GM19043 (cell line): ENCODE data around the gene ZNF346.

Experiments used
- ATAC-seq: cut with Tn5 transposase; IDR thresholded peaks from one replicate; pipeline ENCODE4 v1.9.1; 2021; ENCODE audit warnings: low read depth; ENCODE audit not compliant: unreplicated experiment

ZNF346 gene

DNA sequence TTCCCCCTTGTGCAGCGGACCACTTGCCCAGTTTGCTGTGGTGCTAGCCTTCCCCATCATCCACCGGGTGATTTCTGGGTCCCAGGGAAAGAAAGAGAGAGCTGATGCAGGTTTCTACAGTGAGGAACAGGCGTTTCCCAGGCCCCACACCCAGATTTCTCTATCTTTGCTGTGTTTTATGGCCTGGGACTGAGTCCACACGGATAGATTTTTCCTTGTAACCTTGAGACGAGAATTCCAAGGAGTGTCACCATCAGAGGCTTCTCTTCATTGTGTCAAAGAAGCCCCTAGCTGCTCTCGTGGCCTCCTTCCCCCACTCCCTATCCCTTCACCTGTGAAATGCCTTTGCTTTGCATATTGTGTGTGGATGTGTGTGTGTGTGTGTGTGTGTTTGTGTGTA, 43.0 kb downstream of the ZNF346 start:
- no peak for ATAC-seq

DNA sequence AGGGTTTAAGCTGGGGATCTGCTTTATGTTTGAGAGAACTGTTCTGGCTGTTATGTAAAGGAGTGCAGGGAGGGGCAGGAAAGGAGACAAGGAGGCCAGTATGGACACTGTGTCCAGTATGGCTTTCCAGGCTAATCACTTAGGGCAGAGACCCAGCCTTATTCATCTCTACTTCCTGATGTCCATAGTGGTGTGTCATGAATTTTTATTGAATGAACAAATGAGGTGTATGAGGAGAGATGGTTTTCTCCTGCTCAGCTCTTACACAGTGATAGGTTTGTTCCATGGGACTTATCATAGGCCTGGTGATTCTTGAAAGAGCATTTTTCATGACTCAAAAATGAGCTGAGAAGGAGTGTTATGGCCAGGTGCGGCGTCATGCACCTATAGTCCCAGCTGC, 43.7 kb downstream of the ZNF346 start:
- ATAC-seq, result no peak

DNA sequence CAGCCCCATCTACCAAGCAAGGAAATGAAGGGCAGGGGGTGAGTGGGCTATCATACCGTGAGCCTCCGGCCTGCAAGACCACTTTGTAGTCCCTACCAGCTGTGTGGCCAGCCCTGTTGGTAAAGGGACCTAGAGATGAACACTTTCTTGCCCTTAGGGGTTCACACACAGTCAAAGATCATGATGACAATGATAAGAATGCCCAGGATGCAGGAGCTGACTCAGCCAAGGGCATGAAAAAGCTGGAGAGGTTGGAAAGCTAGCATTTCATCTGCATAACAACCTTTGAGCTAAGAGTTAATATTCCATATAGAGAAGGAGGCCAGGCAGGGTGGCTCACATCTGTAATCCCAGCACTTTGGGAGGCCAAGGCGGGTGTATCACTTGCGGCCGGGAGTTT, 45.0 kb downstream of the ZNF346 start:
- no peak for ATAC-seq

DNA sequence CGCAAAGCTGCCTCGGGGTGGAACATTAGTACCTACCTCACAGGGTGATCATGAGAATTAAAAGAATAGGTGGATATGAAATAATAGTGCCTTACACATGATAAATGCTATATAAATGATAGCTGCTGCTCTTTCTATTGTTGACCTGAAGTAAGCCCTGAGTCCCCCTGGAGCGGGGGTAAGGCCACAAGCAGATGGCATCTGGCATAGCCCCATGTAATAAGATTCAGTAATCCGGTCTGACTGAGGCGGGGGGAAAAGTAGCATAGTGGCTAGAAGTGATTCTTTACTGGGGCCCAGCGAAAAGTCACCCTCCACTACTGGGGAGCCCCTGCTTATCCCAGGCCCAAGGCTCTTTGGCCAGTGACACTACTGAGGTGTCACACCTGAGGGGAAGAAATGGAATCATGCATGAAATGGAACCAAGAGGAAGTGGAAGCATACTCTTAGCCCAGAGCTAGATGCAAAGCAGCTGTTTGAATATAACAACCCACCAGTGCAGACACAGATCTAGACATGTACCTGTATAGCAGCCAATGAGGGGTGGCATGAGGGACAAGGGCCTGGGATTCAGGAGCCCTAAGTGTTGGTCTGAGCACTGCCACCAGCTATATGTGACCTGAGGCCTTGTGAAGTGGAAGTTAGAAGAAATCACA, 48.2 kb downstream of the ZNF346 start:
- ATAC-seq, result peak; percentile 54

DNA sequence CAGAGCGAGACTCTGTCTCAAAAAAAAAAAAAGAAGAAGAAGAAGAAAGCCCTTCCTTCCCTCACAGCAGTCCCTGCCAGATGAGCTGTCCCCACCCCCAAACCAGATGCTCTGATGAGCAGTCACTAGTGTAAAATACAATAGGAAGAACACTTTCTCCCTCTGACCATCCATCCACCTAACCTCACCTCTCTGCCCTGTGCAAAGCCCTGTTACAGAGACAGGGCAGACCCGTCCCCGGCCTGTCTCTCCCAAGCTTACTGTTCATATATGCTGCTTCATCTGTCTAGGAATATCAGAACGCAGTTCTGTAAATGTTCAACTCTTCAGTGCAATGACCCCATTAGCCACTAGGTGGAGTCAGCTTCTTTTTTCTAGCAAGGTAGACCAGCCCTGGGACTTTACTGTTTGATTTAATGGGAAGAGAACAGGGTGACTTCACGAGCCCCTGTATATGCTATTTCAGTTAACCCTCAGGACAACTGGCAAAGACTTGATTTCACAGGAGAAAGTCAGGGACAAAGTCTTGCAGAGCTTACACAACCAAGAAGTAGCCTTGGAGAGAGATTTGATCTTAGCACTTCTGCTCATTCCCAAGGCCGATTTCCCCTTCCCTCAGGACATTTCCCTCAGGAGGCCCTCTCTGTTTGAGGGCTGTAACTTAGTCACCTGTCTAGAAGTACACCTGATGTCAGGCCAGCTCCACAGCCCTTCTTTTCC, 49.3 kb downstream of the ZNF346 start:
- peak; percentile 51 for ATAC-seq

DNA sequence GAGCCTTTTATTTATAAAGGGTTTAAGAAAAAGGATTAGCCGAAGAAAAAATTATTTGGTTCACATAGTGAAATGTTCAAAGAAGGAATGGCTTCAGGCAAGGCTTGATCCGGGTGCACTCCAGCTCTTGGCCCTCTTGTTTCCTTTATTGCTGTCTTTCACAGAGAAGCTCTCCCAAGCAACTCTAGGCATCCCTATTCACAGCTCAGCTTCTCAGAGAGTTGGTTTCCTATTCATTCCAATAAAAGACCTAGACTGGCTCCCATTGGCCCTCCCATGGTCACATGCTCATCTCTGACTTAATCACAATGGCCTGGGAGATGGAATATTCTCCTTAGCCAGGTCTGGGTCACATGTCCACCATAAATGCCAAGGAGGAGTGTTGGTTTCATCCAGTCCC, 54.8 kb downstream of the ZNF346 start:
- ATAC-seq, result no peak

DNA sequence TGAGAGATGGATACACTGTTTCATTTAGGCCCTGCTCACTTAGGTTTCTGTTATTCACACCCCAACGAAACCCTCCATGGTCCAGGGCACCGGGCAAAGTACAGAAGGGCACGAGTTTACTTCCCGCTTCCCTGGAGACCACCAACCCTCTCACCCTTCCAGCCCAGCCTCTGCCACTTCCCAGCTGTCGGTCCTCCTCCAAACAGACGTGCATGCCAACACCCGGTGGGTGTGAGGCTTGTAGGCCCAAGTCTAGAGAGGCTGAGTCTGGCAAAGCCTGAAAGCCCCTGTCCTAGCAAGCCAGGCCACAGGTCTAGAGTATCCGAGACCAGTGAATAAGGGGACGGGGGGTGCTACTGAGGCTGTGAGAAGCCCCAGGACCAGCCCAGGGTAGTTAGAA, 57.1 kb downstream of the ZNF346 start:
- ATAC-seq, result no peak

DNA sequence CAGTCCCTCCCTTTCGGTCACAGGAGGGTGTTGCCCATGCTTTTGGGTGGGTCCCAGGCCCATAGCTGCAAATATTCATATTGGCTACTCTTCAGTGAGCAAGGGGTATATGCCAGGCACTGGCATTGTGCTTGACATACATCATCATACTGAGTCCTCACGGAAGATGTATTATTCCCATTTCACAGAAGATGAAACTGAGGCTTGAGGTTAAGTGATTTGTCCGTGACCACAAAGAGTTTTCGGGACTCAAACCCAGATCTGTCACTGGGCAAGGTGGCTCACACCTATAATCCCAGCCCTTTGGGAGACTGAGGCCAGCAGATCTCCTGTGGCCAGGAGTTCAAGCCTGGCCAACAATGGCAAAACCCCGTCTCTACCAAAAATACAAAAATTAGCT, 57.8 kb downstream of the ZNF346 start:
- no peak for ATAC-seq

DNA sequence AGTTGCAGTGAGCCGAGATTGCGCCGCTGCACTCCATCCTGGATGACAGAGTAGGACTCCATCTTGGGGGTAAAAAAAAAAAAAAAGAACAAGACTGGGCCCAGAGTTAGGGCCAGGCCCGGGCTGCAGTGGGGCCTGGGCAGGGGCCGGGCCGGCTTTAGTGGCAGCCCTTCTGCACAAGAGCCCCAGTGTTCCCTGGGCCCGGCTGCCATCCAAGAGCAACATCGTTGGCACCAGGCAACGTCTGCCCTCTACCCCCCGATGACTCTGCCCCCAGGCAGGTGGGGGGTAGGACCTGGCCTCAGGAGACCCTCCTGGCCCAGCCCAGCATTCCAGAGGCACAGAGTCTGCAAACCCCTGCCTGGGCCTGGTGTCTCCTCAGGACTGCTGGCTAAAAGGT, 59.4 kb downstream of the ZNF346 start:
- ATAC-seq, result no peak

DNA sequence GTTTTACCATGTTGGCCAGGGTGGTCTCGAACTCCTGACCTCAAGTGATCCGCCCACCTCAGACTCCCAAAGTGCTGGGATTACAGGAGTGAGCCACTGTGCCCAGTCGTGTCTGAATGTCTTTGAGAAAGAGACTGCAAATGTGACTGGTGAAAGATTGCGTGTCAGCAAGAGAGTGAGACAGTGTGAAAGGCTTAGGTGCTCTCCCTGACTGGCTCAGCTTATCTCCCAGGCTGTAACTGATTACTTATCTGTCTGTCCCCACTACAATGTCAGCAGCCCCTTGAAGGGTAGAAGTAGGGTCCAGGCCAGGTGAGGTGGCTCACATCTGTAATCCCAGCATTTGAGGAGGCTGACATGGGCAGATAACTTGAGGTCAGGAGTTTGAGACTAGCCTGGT, 60.9 kb downstream of the ZNF346 start:
- no peak for ATAC-seq

DNA sequence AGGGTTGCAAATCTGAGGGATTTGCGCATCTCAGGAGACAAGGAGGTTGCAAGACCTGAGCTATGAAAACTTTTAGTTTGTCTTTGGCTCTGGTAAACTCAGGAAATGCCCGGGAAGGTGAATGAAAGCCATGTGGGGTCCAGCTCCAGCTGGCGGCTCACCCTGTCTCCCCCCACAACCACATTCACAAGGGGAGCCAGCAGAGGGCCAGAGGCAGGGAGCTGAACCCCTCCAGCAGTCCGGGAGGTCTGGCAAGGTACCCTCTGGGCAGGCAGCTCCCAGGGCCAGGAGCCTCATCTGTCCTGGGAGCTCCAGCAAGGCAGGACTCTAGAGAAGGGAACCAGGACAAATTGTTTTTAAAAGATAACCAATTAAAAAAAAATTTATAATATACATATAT, 61.7 kb downstream of the ZNF346 start:
- no peak for ATAC-seq

DNA sequence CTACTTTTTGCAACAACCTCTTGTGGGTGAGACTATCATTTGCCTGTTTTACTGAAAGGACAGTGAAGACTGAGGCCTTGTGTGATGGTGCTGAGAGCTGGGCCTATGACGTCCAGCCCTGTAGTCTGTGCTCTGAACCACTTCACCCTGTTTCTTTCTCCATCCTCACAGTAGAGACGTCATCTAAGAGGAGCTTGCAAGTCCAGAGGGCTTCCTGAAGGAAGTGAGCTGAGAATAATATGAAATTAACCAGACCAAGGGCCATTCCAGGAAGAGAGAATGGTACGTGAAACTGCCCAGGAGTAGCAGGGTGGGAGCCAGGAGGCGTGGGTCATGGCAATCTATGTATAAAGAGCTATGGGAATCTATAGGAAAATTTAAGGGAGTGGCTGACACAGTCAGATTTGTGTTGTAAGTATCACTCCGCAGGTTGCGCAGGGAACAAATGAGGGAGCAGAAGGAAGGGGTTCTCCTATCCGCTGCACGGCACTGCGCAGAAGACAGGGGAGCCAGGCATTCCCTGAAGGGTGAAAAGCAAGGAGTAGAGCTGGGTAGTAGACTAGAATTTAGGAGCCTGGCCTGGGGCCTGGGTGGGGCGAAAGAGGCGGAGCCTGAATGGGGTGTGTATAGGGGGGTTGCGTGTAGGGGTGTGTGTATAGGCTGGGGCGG, 63.6 kb downstream of the ZNF346 start:
- no peak for ATAC-seq

DNA sequence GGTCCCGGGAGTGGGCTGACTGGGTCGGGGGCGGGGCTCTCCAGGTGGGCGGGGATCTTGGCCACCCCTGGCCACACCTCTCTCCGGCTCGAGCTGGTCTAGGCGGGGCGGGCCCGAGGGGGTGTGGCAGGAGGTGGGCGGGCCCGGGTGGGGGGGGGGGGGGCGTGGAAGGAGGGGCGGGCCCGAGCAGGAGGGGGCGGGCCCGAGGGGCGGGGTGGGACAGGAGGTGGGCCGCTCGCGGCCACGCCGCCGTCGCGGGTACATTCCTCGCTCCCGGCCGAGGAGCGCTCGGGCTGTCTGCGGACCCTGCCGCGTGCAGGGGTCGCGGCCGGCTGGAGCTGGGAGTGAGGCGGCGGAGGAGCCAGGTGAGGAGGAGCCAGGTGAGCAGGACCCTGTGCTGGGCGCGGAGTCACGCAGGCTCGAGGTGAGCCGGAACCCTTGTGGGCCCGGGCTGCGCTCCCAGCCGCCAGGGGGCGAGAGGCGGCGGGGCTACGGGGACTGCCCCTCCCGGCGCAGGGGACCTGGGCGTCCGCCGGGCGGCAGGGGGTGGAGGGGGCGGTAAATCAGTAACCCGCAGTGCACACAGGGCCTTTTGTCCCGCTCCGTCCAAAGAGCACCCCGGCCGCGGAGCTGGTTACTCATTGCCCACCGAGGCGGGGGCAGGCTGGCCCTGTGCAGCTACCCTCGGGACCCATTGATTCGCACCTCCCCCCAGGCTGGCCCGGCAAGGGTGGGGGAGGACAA, 64.3 kb downstream of the ZNF346 start, which contains the start of gene FGFR4:
FGFR4 (plus strand) TSS at position 262 of the 744 bp plus-strand sequence. CDS start 2,688 bp downstream, outside the sequence.
- ATAC-seq, result peak; percentile 68

DNA sequence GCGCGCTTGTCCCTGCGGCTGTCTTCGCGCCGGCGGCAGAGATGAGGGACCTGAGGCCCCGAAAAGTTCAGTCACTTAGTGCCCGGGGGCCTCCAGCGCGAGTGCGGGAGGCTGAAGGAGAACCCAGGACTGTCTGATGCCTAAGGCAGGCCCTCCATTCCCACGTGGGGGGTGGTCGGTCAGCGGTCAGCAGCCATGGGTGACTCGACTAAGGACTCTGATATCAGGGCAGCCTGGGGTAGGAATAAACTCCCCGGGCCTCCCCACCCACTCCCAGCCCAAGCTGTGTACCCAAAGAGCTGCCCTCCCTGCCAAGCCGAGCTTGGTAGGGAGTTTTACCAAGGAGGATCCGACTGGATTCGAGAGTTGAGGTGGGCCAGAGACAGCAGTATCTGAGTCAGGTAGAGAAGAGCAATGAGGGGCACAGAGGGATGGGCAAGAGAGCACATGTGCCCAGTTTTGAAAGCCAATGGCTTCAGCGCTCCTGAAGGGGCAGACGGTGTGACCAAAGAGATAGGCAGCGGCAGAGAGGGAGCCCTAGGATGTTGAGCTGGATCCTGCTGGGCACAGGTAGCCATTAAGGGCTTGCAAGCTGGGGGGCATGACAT, 65.0 kb downstream of the ZNF346 start:
- no peak for ATAC-seq

DNA sequence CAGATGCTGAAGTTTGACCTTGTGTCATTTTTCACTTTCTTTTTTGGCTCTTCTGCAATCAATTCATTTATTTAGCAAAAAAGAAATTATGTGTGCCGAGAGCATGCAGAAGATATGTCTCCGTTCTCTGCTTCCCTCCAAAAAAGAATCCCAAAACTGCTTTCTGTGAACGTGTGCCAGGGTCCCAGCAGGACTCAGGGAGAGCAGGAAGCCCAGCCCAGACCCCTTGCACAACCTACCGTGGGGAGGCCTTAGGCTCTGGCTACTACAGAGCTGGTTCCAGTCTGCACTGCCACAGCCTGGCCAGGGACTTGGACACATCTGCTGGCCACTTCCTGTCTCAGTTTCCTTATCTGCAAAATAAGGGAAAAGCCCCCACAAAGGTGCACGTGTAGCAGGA, 66.6 kb downstream of the ZNF346 start:
- ATAC-seq, result no peak

DNA sequence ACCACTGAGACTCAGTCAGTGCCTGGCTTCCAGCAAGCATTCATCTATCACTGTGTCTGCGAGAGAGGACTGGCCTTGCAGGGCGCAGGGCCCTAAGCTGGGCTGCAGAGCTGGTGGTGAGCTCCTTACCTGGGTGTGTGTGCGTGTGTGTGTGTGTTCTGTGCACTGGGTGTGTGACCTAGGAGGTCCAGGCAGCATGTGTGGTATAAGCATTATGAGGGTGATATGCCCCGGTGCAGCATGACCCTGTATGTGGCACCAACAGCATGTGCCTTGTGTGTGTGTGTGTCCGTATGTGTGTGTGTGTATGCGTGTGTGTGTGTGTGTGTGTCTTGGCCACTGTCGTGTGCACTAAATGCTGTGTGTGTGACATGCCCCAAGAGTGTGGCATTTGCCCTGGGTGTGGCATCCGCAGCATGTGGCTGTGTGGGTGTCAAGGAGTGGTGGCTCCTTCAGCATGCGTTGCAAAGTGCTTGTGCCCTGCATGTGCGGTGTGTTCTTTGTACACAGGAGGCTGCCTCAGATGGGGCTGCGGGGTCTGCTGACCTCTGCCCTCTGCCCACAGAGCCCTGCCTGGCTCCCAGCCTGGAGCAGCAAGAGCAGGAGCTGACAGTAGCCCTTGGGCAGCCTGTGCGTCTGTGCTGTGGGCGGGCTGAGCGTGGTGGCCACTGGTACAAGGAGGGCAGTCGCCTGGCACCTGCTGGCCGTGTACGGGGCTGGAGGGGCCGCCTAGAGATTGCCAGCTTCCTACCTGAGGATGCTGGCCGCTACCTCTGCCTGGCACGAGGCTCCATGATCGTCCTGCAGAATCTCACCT, 67.5 kb downstream of the ZNF346 start:
- ATAC-seq, result no peak

DNA sequence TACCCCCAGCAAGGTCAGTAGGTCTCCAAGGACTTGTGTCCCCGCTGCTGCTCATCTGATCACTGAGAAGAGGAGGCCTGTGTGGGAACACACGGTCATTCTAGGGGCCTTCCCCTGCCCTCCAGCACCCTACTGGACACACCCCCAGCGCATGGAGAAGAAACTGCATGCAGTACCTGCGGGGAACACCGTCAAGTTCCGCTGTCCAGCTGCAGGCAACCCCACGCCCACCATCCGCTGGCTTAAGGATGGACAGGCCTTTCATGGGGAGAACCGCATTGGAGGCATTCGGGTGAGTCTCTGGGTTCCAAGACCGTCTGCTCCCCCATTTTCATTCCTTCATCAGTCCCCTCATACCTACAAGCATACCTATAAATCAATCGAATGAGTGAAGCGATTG, 68.3 kb downstream of the ZNF346 start:
- ATAC-seq, result no peak

DNA sequence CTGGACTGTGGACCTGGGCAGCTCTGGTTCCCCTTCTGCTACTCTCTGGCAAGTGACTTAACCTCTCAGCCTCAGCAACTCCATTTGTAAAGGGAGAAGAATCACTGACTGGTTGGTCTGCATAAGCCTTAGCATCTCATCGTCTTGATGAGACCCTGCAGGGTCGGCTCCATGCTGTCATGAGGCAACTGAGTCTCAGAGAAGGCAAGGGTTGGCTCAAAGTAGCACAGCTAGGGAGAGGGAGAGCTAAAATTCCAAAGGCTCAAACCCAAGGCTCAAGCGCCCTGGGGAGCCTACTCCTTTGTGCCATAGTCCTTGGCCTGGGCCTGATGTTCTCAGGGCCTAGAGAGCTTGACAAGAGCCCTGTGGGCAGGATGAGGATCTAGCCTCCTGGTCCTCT, 68.7 kb downstream of the ZNF346 start:
- no peak for ATAC-seq

DNA sequence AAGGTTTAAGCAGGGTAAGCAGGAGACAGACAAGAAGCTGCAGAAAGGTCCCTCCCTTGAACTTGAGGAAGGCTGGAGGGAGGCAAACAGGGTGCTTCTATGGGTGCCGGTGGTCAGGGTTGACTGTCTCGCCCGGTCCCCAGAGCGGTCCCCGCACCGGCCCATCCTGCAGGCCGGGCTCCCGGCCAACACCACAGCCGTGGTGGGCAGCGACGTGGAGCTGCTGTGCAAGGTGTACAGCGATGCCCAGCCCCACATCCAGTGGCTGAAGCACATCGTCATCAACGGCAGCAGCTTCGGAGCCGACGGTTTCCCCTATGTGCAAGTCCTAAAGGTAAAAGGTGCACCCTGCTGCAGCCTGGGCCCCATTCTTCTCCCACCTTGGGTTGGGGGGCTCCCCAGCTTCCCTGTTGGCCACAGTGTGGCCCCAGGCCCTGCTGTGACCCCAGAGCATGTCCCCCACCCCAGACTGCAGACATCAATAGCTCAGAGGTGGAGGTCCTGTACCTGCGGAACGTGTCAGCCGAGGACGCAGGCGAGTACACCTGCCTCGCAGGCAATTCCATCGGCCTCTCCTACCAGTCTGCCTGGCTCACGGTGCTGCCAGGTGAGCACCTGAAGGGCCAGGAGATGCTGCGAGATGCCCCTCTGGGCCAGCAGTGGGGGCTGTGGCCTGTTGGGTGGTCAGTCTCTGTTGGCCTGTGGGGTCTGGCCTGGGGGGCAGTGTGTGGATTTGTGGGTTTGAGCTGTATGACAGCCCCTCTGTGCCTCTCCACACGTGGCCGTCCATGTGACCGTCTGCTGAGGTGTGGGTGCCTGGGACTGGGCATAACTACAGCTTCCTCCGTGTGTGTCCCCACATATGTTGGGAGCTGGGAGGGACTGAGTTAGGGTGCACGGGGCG, 69.9 kb downstream of the ZNF346 start:
- ATAC-seq, result no peak
